Measurements from ENCODE around the gene ARHGAP45.

GRCh38 chr19:1113986-1114483 lies 47.1 kb downstream of the ARHGAP45 start:
- TF ChIP-seq CTCF (IDR thresholded peaks at IDR 0.05) (no peak), POLR2A (IDR thresholded peaks at IDR 0.05) (no peak)

Data from gastroesophageal sphincter (tissue), 3 donors.